Measurements from ENCODE around the gene CD22. TPM values are rescaled to one million over a fixed set of nuclear protein-coding genes. Genes with fewer than 3 reads are reported as not detected.

CD22 gene
- total RNA-seq, 2 donors from 2014 or later, result 14.0 TPM; not detected in 1

GRCh38 chr19:35303357-35303915, 25.6 kb upstream of the CD22 start:
- DNase-seq (ENCODE audit: low spot score), result no peak

DNA sequence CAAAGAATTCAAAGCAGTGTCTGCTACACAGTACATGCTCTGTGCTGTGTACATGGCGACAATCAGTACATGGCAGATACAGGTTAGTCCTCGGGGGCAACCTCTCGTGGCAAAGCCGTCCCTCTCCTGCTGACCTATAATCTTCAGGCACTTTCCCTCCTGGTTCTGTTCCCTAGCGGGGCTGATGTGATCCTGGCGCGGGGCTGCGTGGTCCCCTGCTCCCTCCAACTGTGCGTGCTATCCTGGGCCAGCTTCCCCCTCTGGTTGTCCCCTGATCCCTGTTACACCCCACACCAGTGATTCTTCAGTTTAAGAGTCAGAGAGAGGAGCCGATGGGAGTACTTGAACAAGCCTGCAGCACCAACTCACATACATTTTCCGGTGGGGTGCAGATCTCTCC, 25.0 kb upstream of the CD22 start:
- intact Hi-C loops (cut with DNase I), result no loop called here
- DNase-seq (ENCODE audit: low spot score), result no peak
- Histone ChIP-seq H3K4me1 (replicated peaks) (no peaks in the 10 kb centered on the region), H3K27me3 (replicated peaks; ENCODE audit: insufficient read depth) (no peaks in the 10 kb centered on the region), H3K36me3 (no peaks in the 10 kb centered on the region), H3K4me3 (no peak overlapping the region), H3K9me3 (no peaks in the 10 kb centered on the region), H3K27ac (no peak overlapping the region)
- WGBS, result 80% methylated on average over 11 of the region's 11 CpGs
- TF ChIP-seq, protein P1, sequence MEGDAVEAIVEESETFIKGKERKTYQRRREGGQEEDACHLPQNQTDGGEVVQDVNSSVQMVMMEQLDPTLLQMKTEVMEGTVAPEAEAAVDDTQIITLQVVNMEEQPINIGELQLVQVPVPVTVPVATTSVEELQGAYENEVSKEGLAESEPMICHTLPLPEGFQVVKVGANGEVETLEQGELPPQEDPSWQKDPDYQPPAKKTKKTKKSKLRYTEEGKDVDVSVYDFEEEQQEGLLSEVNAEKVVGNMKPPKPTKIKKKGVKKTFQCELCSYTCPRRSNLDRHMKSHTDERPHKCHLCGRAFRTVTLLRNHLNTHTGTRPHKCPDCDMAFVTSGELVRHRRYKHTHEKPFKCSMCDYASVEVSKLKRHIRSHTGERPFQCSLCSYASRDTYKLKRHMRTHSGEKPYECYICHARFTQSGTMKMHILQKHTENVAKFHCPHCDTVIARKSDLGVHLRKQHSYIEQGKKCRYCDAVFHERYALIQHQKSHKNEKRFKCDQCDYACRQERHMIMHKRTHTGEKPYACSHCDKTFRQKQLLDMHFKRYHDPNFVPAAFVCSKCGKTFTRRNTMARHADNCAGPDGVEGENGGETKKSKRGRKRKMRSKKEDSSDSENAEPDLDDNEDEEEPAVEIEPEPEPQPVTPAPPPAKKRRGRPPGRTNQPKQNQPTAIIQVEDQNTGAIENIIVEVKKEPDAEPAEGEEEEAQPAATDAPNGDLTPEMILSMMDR (IDR thresholded peaks at IDR 0.05), result no peak
- TF ChIP-seq POLR2AphosphoS5 (IDR thresholded peaks at IDR 0.05) (no peak), POLR2A (IDR thresholded peaks at IDR 0.05) (no peak)

More at GRCh38 chr19:35303357-35303915, 25.6 kb upstream of the CD22 start:
- TF ChIP-seq, protein P1 (IDR thresholded peaks at IDR 0.05), result no peak
- TF ChIP-seq POLR2A (IDR thresholded peaks at IDR 0.05) (no peak), POLR2AphosphoS5 (IDR thresholded peaks at IDR 0.05) (no peak)
- no peak overlapping the region for H3K4me3 ChIP-seq
- no peaks in the 10 kb centered on the region for H3K9me3 ChIP-seq
- no peaks in the 10 kb centered on the region for H3K4me1 ChIP-seq (replicated peaks)
- no peaks in the 10 kb centered on the region for H3K27me3 ChIP-seq (replicated peaks; ENCODE audit: insufficient read depth)
- WGBS, result 84% methylated on average over 6 of the region's 6 CpGs
- no peak overlapping the region for H3K27ac ChIP-seq
- intact Hi-C loops (cut with DNase I), result no loop called here
- H3K36me3 ChIP-seq, result no peaks in the 10 kb centered on the region

- TF ChIP-seq, protein P1 (IDR thresholded peaks at IDR 0.05), result no peak
- TF ChIP-seq POLR2A (IDR thresholded peaks at IDR 0.05) (no peak), POLR2AphosphoS5 (IDR thresholded peaks at IDR 0.05) (no peak)
- Histone ChIP-seq H3K27ac (no peak overlapping the region), H3K4me1 (replicated peaks) (no peaks in the 10 kb centered on the region), H3K4me3 (no peak overlapping the region), H3K9me3 (no peaks in the 10 kb centered on the region), H3K27me3 (replicated peaks; ENCODE audit: insufficient read depth) (no peaks in the 10 kb centered on the region), H3K36me3 (no peaks in the 10 kb centered on the region)
- intact Hi-C loops (cut with DNase I), result no loop called here
- 77% methylated on average over 6 of the region's 6 CpGs for WGBS
- DNase-seq (ENCODE audit: low spot score), result no peak
Observed at GRCh38 chr19:35305181-35305580, 23.8 kb upstream of the CD22 start.

- 69% methylated on average over 20 of the region's 20 CpGs for WGBS
- Histone ChIP-seq H3K27ac (no peak overlapping the region), H3K4me1 (replicated peaks) (no peaks in the 10 kb centered on the region), H3K36me3 (no peaks in the 10 kb centered on the region), H3K4me3 (no peak overlapping the region), H3K27me3 (replicated peaks; ENCODE audit: insufficient read depth) (no peaks in the 10 kb centered on the region), H3K9me3 (no peaks in the 10 kb centered on the region)
- intact Hi-C loops (cut with DNase I), result no loop called here
- no peak for DNase-seq (ENCODE audit: low spot score)
- TF ChIP-seq, protein P1 (IDR thresholded peaks at IDR 0.05), result no peak
- no peak for TF ChIP-seq POLR2AphosphoS5 (IDR thresholded peaks at IDR 0.05)
- no peak for TF ChIP-seq POLR2A (IDR thresholded peaks at IDR 0.05)
Observed at GRCh38 chr19:35306473-35307246, 22.3 kb upstream of the CD22 start.

- intact Hi-C loops (cut with DNase I), result no loop called here
- Histone ChIP-seq H3K9me3 (no peaks in the 10 kb centered on the region), H3K27ac (no peak overlapping the region), H3K4me3 (no peak overlapping the region), H3K27me3 (replicated peaks; ENCODE audit: insufficient read depth) (no peaks in the 10 kb centered on the region), H3K36me3 (no peaks in the 10 kb centered on the region), H3K4me1 (replicated peaks) (no peaks in the 10 kb centered on the region)
- no peak for TF ChIP-seq POLR2A (IDR thresholded peaks at IDR 0.05)
- TF ChIP-seq POLR2AphosphoS5 (IDR thresholded peaks at IDR 0.05), result no peak
- TF ChIP-seq, protein P1 (IDR thresholded peaks at IDR 0.05), result no peak
- WGBS, result 70% methylated on average over 10 of the region's 10 CpGs
- DNase-seq (ENCODE audit: low spot score), result no peak
Observed at GRCh38 chr19:35307931-35308330, 21.1 kb upstream of the CD22 start.

All from prostate gland (tissue), 2 donors.